K562 (cell line): ENCODE results near the gene INTS1. TPM values are rescaled to one million over a fixed set of nuclear protein-coding genes. Genes with fewer than 3 reads are reported as not detected.

ENCODE experiments used
- ATAC-seq: fragments of 200-7000 bp; cut with Tn5 transposase; 3 replicates; pipeline ENCODE4 v1.9.1; 2020; ENCODE audit warnings: moderate library complexity
- BruUV-seq: library from RNA; stranded (reverse); fragments of 400-500 nt; replicated peaks from 2 replicates; lab custom pipeline; 2021; lab: Mats Ljungman, UMichigan
- CTCF ChIA-PET: fragments of 300-600 bp; formaldehyde crosslinking; extraction: SDS; loops from one replicate; lab custom pipeline; 2021; ENCODE audit warnings: low intra/inter-chr PET ratio; lab: Yijun Ruan, JAX
- POLR2A ChIA-PET: fragments of 300-600, 350-650 bp; sonication (Branson Sonifier 250); formaldehyde crosslinking; extraction: SDS; loops from one replicate; lab custom pipeline; 2021; ENCODE audit warnings: antibody characterized with exemption, inconsistent platforms; lab: Yijun Ruan, JAX
- DNase-seq, 4 experiments: peaks; one replicate each; pipeline versions ENCODE4 v3.0.0 to v3.0.0-alpha.2; 2011 to 2018; ENCODE audit warnings: low spot score in 3 of 4, mixed read lengths in 3 of 4; ENCODE audit errors: extremely low read depth in 1 of 4
- FAIRE-seq: peaks from 2 replicates; lab custom pipeline; 2011; peaks lifted over from hg19 to GRCh38; lab: Jason Lieb, UNC
- H2AFZ ChIP-seq: 2 replicates; pipeline ENCODE4 v1.6.0; 2011; ENCODE audit warnings: low read depth, low read length, control low read depth, inconsistent platforms
- H3K27ac ChIP-seq: fragments of 200-600 bp; 3 replicates; pipeline ENCODE4 v1.8.0; 2011; ENCODE audit warnings: low read depth, mild to moderate bottlenecking, control low read depth, inconsistent platforms, low read length, moderate library complexity, mixed read lengths; ENCODE audit errors: extremely low read depth
- H3K27me3 ChIP-seq, 2 experiments: fragments of 300-600 bp in 1 of 2; 2 replicates in 1 of 2; 3 replicates in 1 of 2; pipeline versions ENCODE4 v1.6.0 to v1.8.0; 2011; ENCODE audit warnings: inconsistent platforms in 2 of 2, low read length in 2 of 2, mild to moderate bottlenecking in 1 of 2, mixed read lengths in 1 of 2, moderate library complexity in 1 of 2; ENCODE audit not compliant: control insufficient read depth in 2 of 2, insufficient read depth in 2 of 2
- H3K36me3 ChIP-seq: fragments of 300-600 bp; 3 replicates; pipeline ENCODE4 v1.8.0; 2011; ENCODE audit warnings: mild to moderate bottlenecking, low read length, inconsistent platforms; ENCODE audit not compliant: control insufficient read depth, insufficient read depth
- H3K4me1 ChIP-seq, 2 experiments: fragments of 200-600 bp in 1 of 2; replicated peaks in 1 of 2; 2 replicates in 1 of 2; 3 replicates in 1 of 2; pipeline versions ENCODE4 v1.5.1 to v1.8.0; 2011; ENCODE audit warnings: inconsistent platforms in 2 of 2, low read length in 2 of 2, mild to moderate bottlenecking in 1 of 2, mixed read lengths in 1 of 2, moderate library complexity in 1 of 2; ENCODE audit not compliant: control insufficient read depth in 2 of 2, insufficient read depth in 2 of 2
- H3K4me2 ChIP-seq: 2 replicates; pipeline ENCODE4 v1.6.1; 2011; ENCODE audit warnings: low read length, control low read depth, inconsistent platforms, mixed read lengths; ENCODE audit not compliant: insufficient read depth
- H3K4me3 ChIP-seq: fragments of 200-600 bp; sonication (generic), shearing (Covaris generic); 2 replicates; pipeline ENCODE4 v1.5.1; 2016; ENCODE audit warnings: control low read depth, inconsistent platforms
- H3K79me2 ChIP-seq: fragments of 200-600 bp; 3 replicates; pipeline ENCODE4 v1.8.0; 2011; ENCODE audit warnings: low read length, inconsistent platforms; ENCODE audit not compliant: control insufficient read depth, insufficient read depth
- H3K9ac ChIP-seq, 2 experiments: 2 replicates each; pipeline versions ENCODE4 v1.6.0 to v1.6.1; 2011; ENCODE audit warnings: low read depth in 2 of 2, low read length in 2 of 2, control low read depth in 1 of 2, inconsistent platforms in 1 of 2, mild to moderate bottlenecking in 1 of 2, mixed read lengths in 1 of 2; ENCODE audit not compliant: insufficient read depth in 1 of 2
- H3K9me1 ChIP-seq: one replicate; pipeline ENCODE4 v1.6.0; 2011; ENCODE audit warnings: inconsistent platforms, mild to moderate bottlenecking, low read length, moderate library complexity; ENCODE audit not compliant: control insufficient read depth, insufficient read depth
- H3K9me3 ChIP-seq: replicated peaks from 2 replicates; pipeline ENCODE4 v1.5.1; 2011; ENCODE audit warnings: low read depth, low read length, inconsistent platforms; ENCODE audit not compliant: control insufficient read depth, insufficient read depth
- H4K20me1 ChIP-seq: replicated peaks from 2 replicates; pipeline ENCODE4 v1.6.1; 2011; ENCODE audit warnings: low read length, inconsistent platforms, mixed read lengths; ENCODE audit not compliant: control insufficient read depth, insufficient read depth
- CBFB ChIP-seq: sonication (generic); formaldehyde crosslinking; IDR thresholded peaks from 2 replicates; pipeline ENCODE4 v1.4.0; 2020; ENCODE audit warnings: mild to moderate bottlenecking, missing genetic modification reagents
- EHMT2 ChIP-seq: fragments of 450-650 bp; IDR thresholded peaks from 2 replicates; pipeline ENCODE4 v1.6.1; 2018; ENCODE audit warnings: antibody characterized with exemption
- EP400 ChIP-seq: fragments of 450-650 bp; IDR thresholded peaks from 2 replicates; pipeline ENCODE4 v1.6.1; 2017; ENCODE audit warnings: antibody characterized with exemption, mild to moderate bottlenecking, moderate library complexity
- JUN ChIP-seq, 2 experiments: sonication (generic) in 1 of 2; formaldehyde crosslinking in 1 of 2; IDR thresholded peaks; 2 replicates each; pipeline versions ENCODE4 v1.6.1 to v1.8.0; 2012 to 2022; ENCODE audit warnings: borderline replicate concordance in 2 of 2, mild to moderate bottlenecking in 2 of 2, improper control_type of control experiment in 1 of 2, low read depth in 1 of 2, low read length in 1 of 2, missing genetic modification reagents in 1 of 2
- KLF10 ChIP-seq: fragments of 250-450 bp; sonication (Bioruptor Pico); IDR thresholded peaks from 2 replicates; pipeline ENCODE4 v1.6.1; 2021; ENCODE audit warnings: matching md5 sums
- KLF16 ChIP-seq: IDR thresholded peaks from 2 replicates; pipeline ENCODE4 v1.6.1; 2016; ENCODE audit warnings: antibody characterized with exemption
- MCM2 ChIP-seq: fragments of 450-650 bp; IDR thresholded peaks from 2 replicates; pipeline ENCODE4 v1.6.1; 2017; ENCODE audit warnings: low read depth, mild to moderate bottlenecking
- MYC ChIP-seq, 2 experiments: fragments of 250-450 bp in 1 of 2; sonication (Bioruptor Pico) in 1 of 2; IDR thresholded peaks; 2 replicates each; pipeline versions ENCODE4 v1.5.1 to v1.6.1; 2012 to 2021; ENCODE audit warnings: low read depth in 2 of 2, borderline replicate concordance in 1 of 2, improper control_type of control experiment in 1 of 2, low read length in 1 of 2, mild to moderate bottlenecking in 1 of 2, moderate library complexity in 1 of 2
- NCOA1 ChIP-seq: fragments of 450-650 bp; IDR thresholded peaks from 2 replicates; pipeline ENCODE4 v1.6.1; 2016; ENCODE audit warnings: low read depth
- POLR3A ChIP-seq: IDR thresholded peaks from 2 replicates; pipeline ENCODE4 v1.6.1; 2011; ENCODE audit warnings: borderline replicate concordance, mild to moderate bottlenecking, moderate library complexity; ENCODE audit not compliant: insufficient read length, insufficient read depth; ENCODE audit errors: extremely low read depth
- RBM25 ChIP-seq: fragments of 200-400 bp; formaldehyde crosslinking; IDR thresholded peaks from 2 replicates; pipeline ENCODE4 v1.6.1; 2018; ENCODE audit warnings: low read length, low read depth, moderate library complexity; ENCODE audit not compliant: severe bottlenecking
- RBM39 ChIP-seq: fragments of 200-400 bp; formaldehyde crosslinking; optimal IDR thresholded peaks from 2 replicates; pipeline ENCODE3; 2018; ENCODE audit warnings: low read depth, low read length
- SIX5 ChIP-seq, 2 experiments: IDR thresholded peaks; 2 replicates each; pipeline ENCODE4 v1.6.1; 2011; ENCODE audit warnings: low read length in 2 of 2, borderline replicate concordance in 1 of 2, low read depth in 1 of 2, mild to moderate bottlenecking in 1 of 2, moderate library complexity in 1 of 2; ENCODE audit not compliant: insufficient read depth in 1 of 2
- SUPT5H ChIP-seq: fragments of 450-650 bp; IDR thresholded peaks from 2 replicates; pipeline ENCODE4 v1.6.1; 2016
- ZBTB7A ChIP-seq: IDR thresholded peaks from 2 replicates; pipeline ENCODE4 v1.6.1; 2011; ENCODE audit warnings: low read depth, mild to moderate bottlenecking, low read length, moderate library complexity, borderline replicate concordance; ENCODE audit not compliant: control insufficient read depth
- ZNF3 ChIP-seq: fragments of 250-450 bp; sonication (Bioruptor Pico); IDR thresholded peaks from 2 replicates; pipeline ENCODE4 v1.5.0; 2021; ENCODE audit warnings: mild to moderate bottlenecking, moderate library complexity
- ZNF324 ChIP-seq: fragments of 250-450 bp; sonication (Bioruptor Pico); IDR thresholded peaks from 2 replicates; pipeline ENCODE4 v1.4.0; 2020; ENCODE audit warnings: mild to moderate bottlenecking
- ZNF79 ChIP-seq: fragments of 250-450 bp; sonication (Bioruptor Pico); IDR thresholded peaks from 2 replicates; pipeline ENCODE4 v1.4.0; 2020; ENCODE audit warnings: low read depth, mild to moderate bottlenecking, moderate library complexity
- WGBS: fragments of 100-300 bp; shearing (Covaris generic); methylation state at CpG from one replicate; pipeline ENCODE4 v1.1.6; 2016; ENCODE audit warnings: low coverage, mixed read lengths; ENCODE audit not compliant: insufficient coverage; ENCODE audit errors: missing lambda C conversion rate; 5-methylcytosine and 5-hydroxymethylcytosine counted together
- in situ Hi-C: fragments of 300-500 bp; cut with MboI; formaldehyde crosslinking; loops from 4 replicates; pipeline ENCODE4 v1.15.0; 2018; ENCODE audit warnings: inconsistent platforms, mixed read lengths
- intact Hi-C: fragments of 100-400 bp; cut with micrococcal nuclease; formaldehyde crosslinking; loops from 2 replicates; pipeline ENCODE4 v1.14.2; 2022
- polyA plus RNA-seq, 8 experiments: library from polyadenylated mRNA; depleted of rRNA in 4 of 8; stranded (reverse) in 5 of 8; unstranded in 3 of 8; fragments of >200 nt; fragmentation: Nextera tagmentation in 2 of 8; fragmentation: Illumina TruSeq in 1 of 8; extraction: Ambion mirVana in 2 of 8; extraction: Trizol in 1 of 8; gene quantifications; 2 replicates each; pipeline versions ENCODE4 v1.2.1 to v1.2.3, GENCODE V29; 2011 to 2014; ENCODE audit warnings: inconsistent platforms in 1 of 8, missing spikeins in 1 of 8
- total RNA-seq, 7 experiments: library from RNA; depleted of rRNA in 6 of 7; stranded (reverse); fragments of >200 nt in 6 of 7; fragmentation: Illumina TruSeq in 2 of 7; extraction: Trizol in 2 of 7; gene quantifications; 2 replicates each; pipeline versions ENCODE4 v1.2.1 to v1.2.3, GENCODE V29; 2011 to 2021; ENCODE audit warnings: low replicate concordance in 1 of 7
- TF ChIP-seq, protein P1 (sequence below): fragments of 450-650 bp; formaldehyde crosslinking; IDR thresholded peaks from 2 replicates; pipeline ENCODE4 v1.4.0; 2020; ENCODE audit warnings: mild to moderate bottlenecking, moderate library complexity

The INTS1 gene
- total and polyA plus RNA-seq, 9 of the 15 experiments (the other 6 are each of a cell fraction or from before 2014, with no cell fraction given) = 0.34 to 119 (median 18.5) TPM

DNA sequence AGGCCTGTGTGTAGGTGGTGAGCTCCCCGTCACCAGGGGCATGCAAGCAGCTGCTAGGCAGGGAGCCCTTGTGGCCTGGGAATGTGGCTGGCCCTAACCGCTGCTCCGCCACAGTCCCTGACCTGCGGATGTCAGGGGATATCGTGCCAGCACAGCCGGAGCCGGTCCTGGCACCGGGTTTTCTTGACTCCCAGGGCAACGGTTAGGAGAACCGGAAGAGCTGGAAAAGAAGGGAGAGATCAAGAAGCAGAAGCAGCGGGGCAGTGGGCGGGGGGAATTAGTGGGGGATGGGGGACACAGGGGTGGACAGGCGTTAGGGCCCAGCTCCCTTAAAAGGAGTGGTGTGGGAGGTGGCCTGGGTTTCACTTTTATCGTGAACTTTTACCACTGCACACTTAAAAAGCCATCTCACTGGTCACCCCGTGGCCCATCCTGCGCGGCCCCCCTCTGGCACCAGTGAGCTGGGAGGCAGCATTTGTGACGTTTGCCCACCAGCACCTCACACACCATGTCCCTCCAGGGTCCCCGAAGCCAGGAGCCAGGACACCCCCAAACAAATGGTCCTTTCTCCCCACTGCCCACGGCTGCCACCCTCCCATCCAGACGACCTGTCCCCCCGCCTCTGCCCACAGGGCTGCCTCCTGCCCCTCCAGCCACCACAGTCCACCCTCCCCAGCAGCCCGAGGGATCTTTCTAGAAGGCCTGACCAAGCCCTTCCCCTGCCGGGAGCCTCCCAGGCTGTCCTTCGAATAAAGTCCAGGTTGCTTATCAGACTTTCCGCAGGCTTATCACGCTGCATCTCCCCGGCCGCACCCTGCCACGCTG, 43.2 kb downstream of the INTS1 start:
- H3K9me3 ChIP-seq = no peaks in the 10 kb centered on the region
- FAIRE-seq = peak; percentile 90
- H2AFZ ChIP-seq = peak overlapping the region; percentile 66
- peaks cover 41 to 84% of the 10 kb centered on the region in 2 experiments for H3K4me1 ChIP-seq
- H4K20me1 ChIP-seq = no peaks in the 10 kb centered on the region; the same call in 1 of the 2 replicates
- ChIA-PET POLR2A (interaction anchor here (0.6 to 1.6 kb wide), 10 partner anchors 9 to 1103 kb away, joined by 3 to 12 read pairs (median 4); no protein-coding TSS in a partner anchor), CTCF (no interaction called here)
- peak; percentile 47 for ATAC-seq
- 2% methylated on average over 29 of the region's 30 CpGs for WGBS
- in situ Hi-C loops = no loop called here
- H3K27ac ChIP-seq = peak overlapping the region; percentile 96
- no TSS peak for BruUV-seq
- H3K9ac ChIP-seq = peak overlapping the region; percentile 81 to 96
- H3K4me2 ChIP-seq = peak overlapping the region; percentile 95
- H3K9me1 ChIP-seq = no peaks in the 10 kb centered on the region
- H3K36me3 ChIP-seq = peaks cover 2% of the 10 kb centered on the region; the same call in 1 of the 3 replicates
- peak; percentile 70 to 93 (median 84) for DNase-seq
- H3K79me2 ChIP-seq = peaks cover 46% of the 10 kb centered on the region
- peak overlapping the region; percentile 59 for H3K4me3 ChIP-seq
- H3K27me3 ChIP-seq = no peaks in the 10 kb centered on the region
- intact Hi-C loops = loop anchor here (5.0 kb wide), 1 partner anchor 44 kb away; no protein-coding TSS in a partner anchor
- TF ChIP-seq, protein P1, sequence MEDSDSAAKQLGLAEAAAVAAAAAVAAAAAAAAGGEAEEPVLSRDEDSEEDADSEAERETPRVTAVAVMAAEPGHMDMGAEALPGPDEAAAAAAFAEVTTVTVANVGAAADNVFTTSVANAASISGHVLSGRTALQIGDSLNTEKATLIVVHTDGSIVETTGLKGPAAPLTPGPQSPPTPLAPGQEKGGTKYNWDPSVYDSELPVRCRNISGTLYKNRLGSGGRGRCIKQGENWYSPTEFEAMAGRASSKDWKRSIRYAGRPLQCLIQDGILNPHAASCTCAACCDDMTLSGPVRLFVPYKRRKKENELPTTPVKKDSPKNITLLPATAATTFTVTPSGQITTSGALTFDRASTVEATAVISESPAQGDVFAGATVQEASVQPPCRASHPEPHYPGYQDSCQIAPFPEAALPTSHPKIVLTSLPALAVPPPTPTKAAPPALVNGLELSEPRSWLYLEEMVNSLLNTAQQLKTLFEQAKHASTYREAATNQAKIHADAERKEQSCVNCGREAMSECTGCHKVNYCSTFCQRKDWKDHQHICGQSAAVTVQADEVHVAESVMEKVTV (CRISPR knock-in tag) = no peak
- TF ChIP-seq POLR3A (no peak), ZBTB7A (no peak; the same call in 1 of the 2 replicates), EHMT2 (peak; percentile 23; the same call in 1 of the 2 replicates), MCM2 (no peak), KLF16 (no peak), ZNF79 (CRISPR knock-in tag) (no peak), ZNF3 (CRISPR knock-in tag) (no peak), MYC (IDR thresholded peaks at IDR 0.05; ENCODE audit: low read depth, low read length) (peak; percentile 51; the same call in 1 of the 2 replicates), MYC (CRISPR knock-in tag; IDR thresholded peaks at IDR 0.05; ENCODE audit: borderline replicate concordance, low read depth) (no peak; the same call in 1 of the 2 replicates), NCOA1 (no peak), EP400 (peak; percentile 63), ZNF324 (CRISPR knock-in tag) (peak; percentile 41; the same call in 1 of the 2 replicates), RBM25 (peak; percentile 96), KLF10 (no peak), SIX5 (IDR thresholded peaks at IDR 0.05; ENCODE audit: borderline replicate concordance in 1 of 2, insufficient read depth in 1 of 2, low read depth in 1 of 2, low read length in 2 of 2) (no peak), SUPT5H (peak; percentile 83), CBFB (CRISPR knock-in tag) (0 out of 2 replicates have a peak, but pooled peaks have one; percentile 21), RBM39 (no peak), JUN (IDR thresholded peaks at IDR 0.05; ENCODE audit: borderline replicate concordance, low read depth, low read length) (no peak), JUN (CRISPR knock-in tag; IDR thresholded peaks at IDR 0.05; ENCODE audit: borderline replicate concordance) (0 out of 2 replicates have a peak, but pooled peaks have one; percentile 27)
